ENCODE data around the gene TMEM214. TPM values are rescaled to one million over a fixed set of nuclear protein-coding genes. Genes with fewer than 3 reads are reported as not detected.

The TMEM214 gene
- total RNA-seq, 1 experiment from 2014 or later = 53.8 TPM

DNA sequence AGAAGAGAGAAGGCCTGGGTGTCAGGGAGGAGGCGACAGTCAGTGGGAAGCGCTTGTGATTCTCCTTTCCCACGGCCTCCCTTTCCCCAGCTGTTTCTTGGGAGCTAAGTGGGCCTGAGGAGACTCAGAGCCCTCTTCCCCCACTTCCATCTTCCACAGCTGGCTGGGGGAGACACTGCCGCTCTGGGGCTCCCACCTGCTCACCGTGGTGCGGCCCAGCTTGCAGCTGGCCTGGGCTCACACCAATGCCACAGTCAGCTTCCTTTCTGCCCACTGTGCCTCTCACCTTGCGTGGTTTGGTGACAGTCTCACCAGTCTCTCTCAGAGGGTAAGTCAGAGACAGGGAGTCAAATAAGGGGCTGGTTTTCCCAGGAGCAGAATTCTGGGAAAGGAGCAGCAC, 7.1 kb downstream of the TMEM214 start:
- no peak for DNase-seq (ENCODE audit: low spot score)

DNA sequence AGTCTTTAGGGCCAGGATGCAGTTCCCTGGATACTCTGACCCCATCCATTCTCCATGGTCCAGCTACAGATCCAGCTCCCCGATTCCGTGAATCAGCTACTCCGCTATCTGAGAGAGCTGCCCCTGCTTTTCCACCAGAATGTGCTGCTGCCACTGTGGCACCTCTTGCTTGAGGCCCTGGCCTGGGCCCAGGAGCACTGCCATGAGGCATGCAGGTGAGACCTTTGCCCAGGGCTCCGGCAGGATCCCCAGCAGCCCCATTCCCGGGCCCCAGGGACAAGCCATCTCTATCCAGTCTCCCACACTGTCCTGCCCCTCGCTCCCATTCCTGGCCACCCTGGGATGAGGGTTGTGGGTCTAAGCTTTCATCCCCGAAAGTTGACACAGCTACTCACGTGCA, 7.5 kb downstream of the TMEM214 start:
- no peak for DNase-seq (ENCODE audit: low spot score)

GRCh38 chr2:27041752-27042151, 9.0 kb downstream of the TMEM214 start:
- DNase-seq (ENCODE audit: low spot score) = no peak

DNA sequence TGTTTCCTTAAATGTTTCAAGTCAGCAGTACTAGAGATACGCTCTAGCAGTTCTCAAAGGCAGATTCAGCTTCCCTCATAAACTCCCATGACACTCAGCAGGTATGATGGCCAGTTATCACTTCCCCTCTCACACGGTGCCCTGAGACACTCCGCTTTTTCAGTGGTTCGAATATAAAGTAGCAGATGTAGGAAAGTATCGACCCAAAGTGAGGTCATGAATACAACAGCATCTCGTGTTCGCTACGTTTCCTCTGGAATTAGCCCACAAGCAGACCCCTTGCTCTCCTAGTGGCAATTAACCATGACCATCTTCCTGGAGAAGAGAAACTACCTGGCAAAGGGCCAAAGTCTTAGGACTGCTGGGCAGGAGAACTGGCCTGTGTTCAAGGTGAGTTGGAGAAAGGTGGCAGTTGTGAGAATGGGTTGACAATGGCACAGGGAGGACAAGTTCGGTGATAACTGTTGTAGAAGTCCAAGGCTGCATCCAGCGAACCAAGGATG, 9.4 kb downstream of the TMEM214 start:
- DNase-seq (ENCODE audit: low spot score) = no peak

GRCh38 chr2:27042985-27043634, 10.3 kb downstream of the TMEM214 start:
- DNase-seq (ENCODE audit: low spot score) = peak; percentile 18

DNA sequence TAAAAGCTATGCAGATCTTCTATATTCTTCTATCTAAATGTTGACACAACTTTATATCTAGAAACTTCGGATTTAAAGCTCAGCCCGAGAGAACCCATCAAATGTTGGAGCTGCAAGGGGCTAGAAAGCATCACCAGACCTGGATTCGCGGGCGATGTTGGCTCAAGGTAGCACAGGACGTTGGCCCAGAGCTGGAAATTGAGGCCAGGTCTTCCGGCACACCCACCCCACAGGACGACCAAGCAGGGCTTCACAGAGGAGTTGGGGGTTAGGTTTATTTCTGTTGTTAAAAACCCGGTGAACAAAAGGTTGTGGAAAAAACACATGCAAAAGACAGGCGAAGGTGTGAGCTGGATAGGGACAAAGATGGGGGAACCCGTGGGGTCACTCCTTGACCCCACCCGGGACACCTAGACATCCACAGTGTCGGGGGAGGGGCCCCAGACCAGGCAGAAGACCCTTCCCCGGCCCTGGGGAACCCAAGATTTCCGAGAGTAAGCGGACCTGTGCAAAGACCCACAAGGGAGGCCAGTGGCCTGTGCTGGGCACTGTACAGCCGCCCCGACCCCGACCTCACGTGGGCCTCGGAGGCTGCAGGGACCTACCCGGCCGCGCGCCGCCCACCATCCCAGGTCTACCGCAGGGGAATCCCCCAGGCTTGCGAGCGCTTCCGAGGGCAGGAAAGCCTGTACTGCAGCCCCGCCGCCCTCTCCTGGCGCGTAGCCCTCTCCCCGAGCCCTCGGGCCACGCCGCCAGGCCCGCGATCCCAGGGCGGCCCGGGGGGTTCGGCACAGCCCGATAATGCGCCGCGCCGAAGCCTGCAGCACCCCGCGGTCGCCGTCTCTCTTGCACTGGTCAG, 16.9 kb downstream of the TMEM214 start:
- DNase-seq (ENCODE audit: low spot score) = no peak

GRCh38 chr2:27050281-27050995, 17.7 kb downstream of the TMEM214 start:
- peak; percentile 98 for DNase-seq (ENCODE audit: low spot score)

GRCh38 chr2:27050996-27051901, 18.5 kb downstream of the TMEM214 start, which contains the start of gene AGBL5:
TSS of gene AGBL5 (plus strand) at chr2:27051668. CDS start at chr2:27052959, 1,291 bp downstream.
- peak; percentile 93 for DNase-seq (ENCODE audit: low spot score)

DNA sequence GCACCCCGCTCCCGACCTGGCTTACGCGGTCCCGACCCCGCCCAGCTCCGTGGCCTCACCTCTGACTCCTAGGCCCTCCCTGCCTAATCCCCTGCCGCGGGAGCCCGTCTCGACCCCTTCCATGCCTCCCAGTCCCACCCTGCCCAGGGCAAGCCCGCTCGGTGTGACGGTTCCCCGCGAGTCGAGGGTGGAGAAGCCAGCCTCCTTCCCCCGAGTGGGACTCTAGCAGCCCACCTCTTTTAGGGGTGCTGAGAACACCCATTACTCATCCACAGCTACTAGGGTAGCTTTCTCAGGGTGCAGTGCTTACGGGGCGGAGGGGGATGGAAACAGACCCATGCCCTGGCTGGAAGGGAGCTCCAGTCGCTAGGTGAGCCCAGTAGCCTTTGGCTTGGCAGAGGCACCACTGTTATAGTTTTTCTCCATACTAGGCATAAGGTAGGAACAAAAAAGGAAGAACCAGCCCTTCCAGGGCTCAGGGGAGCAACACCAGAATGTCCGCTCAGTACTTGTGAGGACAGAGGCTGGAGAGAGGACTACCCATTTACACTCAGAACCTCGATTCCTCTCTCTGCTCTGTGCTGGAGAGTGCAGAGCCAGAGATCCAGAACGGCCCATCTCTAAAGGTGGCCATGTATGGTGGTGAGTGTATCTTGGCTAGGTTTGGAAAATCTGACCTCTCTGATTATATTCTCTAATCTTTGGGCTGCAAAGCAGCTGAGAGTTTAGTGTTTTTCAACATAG, 19.3 kb downstream of the TMEM214 start:
- DNase-seq (ENCODE audit: low spot score) = no peak

GRCh38 chr2:27053321-27053720, 20.6 kb downstream of the TMEM214 start:
- DNase-seq (ENCODE audit: low spot score) = no peak

GRCh38 chr2:27053776-27054175, 21.0 kb downstream of the TMEM214 start:
- DNase-seq (ENCODE audit: low spot score) = no peak

DNA sequence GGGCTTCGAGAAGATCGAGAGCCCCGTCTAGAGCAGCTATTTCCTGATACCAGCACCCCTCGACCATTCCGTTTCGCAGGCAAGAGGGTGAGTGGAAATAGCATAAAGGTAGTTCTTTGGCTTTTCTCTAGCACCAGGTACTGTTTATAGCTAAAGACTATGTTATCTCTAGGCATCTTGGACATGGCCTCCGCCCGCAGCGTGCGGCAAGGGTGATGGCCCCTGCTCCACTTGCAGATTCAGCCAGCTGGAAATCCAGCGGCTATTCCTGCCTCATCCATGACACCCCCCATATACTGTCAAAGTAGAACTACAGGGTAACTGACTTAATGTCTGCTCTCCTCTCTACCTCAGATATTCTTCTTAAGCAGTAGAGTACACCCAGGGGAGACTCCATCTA, 22.0 kb downstream of the TMEM214 start:
- DNase-seq (ENCODE audit: low spot score) = no peak

DNA sequence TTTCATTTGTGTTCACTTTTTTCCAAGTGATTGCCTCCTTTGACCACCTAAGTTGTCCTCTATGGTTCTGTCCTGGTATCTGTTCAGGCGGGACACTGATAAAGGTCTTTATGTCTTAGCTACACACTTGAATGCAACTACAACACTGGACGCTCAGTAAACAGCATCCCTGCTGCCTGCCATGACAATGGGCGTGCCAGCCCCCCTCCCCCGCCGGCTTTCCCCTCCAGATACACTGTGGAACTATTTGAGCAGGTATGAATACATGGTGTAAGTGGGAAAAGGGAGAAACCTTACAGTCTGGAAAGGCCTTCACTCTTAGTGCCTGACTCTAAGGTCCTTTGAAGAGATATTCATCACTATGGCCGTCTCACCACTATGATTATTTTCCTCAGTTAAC, 24.4 kb downstream of the TMEM214 start:
- DNase-seq (ENCODE audit: low spot score) = no peak

GRCh38 chr2:27058210-27058609, 25.4 kb downstream of the TMEM214 start:
- DNase-seq (ENCODE audit: low spot score) = no peak

DNA sequence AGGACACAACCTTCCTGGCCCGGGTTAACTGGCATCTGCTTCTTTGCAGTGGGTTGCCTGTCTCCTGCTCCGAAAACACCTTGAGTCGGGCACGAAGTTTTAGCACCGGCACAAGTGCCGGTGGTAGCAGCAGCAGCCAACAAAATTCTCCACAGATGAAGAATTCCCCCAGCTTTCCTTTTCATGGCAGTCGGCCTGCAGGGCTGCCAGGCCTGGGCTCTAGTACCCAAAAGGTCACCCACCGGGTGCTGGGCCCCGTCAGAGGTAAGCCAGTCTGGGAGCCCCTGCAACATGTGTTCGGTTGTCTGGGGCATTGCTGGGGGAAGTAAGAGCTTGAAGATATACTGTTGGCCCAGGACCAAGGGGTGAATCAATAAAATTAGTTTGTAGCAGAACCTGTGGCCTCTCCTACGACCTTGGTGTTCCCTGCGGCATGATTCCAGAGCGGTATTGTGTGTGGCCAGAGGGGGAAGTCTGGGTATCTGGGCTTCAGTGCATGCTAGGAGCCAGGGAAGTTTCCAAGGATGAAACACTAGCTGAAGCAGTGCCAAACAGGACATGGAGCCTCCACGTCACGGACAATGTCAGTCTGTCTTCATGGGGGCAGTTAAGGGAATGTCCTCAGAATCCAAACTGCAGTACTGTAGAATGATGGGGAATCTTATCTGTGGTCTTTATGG, 26.5 kb downstream of the TMEM214 start:
- no peak for DNase-seq (ENCODE audit: low spot score)

DNA sequence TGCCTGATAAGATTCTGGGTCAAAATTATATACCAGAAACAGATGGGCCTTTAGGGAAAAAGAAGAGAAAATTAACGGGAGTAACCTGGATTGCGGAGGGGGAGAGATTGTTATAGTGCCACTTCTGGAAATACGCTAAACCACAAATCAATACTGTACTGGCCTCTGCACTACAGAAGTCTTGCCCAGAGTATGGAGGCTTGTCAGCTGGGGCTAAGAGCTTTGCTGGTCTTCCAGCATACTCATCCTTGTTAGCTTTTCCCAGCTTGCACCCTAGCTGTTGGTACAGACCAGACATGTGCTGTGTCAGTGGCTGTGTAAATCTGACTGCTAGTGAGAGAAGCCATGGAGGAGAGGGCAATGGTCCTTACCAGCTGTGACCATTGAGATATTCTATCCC, 27.6 kb downstream of the TMEM214 start:
- no peak for DNase-seq (ENCODE audit: low spot score)

- no peak for DNase-seq (ENCODE audit: low spot score)
These were observed 32.4 kb downstream of the TMEM214 start for GRCh38 chr2:27065128-27065527.

DNA sequence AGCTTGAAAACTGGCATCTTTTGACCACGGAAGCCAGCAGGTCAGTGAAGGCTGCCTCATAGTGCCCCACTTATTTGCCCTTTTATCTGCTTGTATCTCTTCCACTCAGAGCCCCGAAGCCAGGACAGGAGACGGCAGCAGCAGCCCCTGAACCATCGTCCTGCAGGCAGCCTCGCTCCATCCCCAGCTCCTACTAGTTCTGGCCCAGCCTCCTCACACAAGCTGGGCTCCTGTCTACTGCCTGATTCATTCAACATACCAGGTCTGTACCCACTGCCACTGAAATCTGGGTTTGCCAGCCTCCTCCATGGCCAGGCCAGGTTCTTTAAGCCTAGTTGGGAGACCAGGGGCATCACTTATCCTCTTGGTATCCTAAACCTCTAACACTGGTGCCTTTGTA, 34.6 kb downstream of the TMEM214 start:
- DNase-seq (ENCODE audit: low spot score) = no peak

DNA sequence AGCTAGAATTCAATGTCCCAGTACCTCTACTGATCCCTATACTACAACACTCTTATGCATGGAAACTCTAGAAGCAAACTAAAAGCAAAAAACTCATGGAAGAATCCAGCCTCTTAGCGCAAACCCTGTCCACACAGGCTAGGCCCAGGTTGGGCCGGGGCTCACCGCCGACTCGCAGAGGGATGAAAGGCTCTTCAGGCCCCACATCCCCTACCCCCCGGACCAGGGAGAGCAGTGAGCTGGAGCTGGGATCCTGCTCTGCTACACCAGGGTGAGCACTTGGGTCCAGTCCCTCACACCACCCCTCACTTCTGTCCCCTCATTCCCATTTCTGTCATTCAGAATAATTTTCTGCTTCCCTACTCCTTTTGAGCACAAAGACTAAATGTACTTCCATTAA, 36.7 kb downstream of the TMEM214 start:
- DNase-seq (ENCODE audit: low spot score) = no peak

All from A172 (cell line).